Testis (tissue), 3 donors: ENCODE results near the gene CDK5R2. TPM values are rescaled to one million over a fixed set of nuclear protein-coding genes. Genes with fewer than 3 reads are reported as not detected.

Source experiments
- microRNA counts, 2 donors: library from miRNA; unstranded; fragments of <30 nt; microRNA quantifications; one replicate each; lab custom pipeline; 2016
- microRNA-seq, 2 donors: library from miRNA; unstranded; fragments of <30 nt; microRNA quantifications; one replicate each; pipeline ENCODE4, GENCODE V29; 2016; ENCODE audit warnings: borderline number of aligned reads in 2 of 2, borderline replicate concordance in 1 of 2
- polyA plus RNA-seq: library from polyadenylated mRNA; stranded (reverse); fragments of 350-450 nt; fragmentation: Illumina TruSeq; extraction: RNeasy Lipid Tissue Mini Kit (QIAGEN cat#74804); gene quantifications from one replicate; pipeline ENCODE4 v1.2.3, GENCODE V29; 2014; ENCODE audit warnings: low read depth, low replicate concordance; ENCODE audit not compliant: insufficient read depth
- small RNA-seq, 2 donors: library from RNA; depleted of rRNA; stranded (forward); fragments of <200 nt; gene quantifications; one replicate each; pipeline ENCODE3, GENCODE V24; 2016
- total RNA-seq, 2 donors: library from RNA; depleted of rRNA; stranded (reverse); fragments of >200 nt; gene quantifications; one replicate each; pipeline ENCODE4 v1.2.3, GENCODE V29; 2016

Gene CDK5R2
- total and polyA plus RNA-seq, 3 donors from 2014 or later, result 0.83 to 1.6 (median 1.2) TPM

MicroRNA genes within 50 kb of the gene (microRNA counts, 767-probe panel; counts per million panel counts)
- microRNA hsa-miR-375 (lab: Ali Mortazavi, UCI), result 0 to 152 counts per million in 2 donors

Small RNAs within 50 kb of the gene (microRNA-seq; reads per million reads assigned to microRNA genes)
- 323 to 946 reads per million in 2 donors for gene MIR375

Small RNAs within 50 kb of the gene (small RNA-seq; reads per million reads assigned to genes)
- gene MIR375, result 9.6 to 101 reads per million in 2 donors
- 0 reads per million in 2 donors for gene RNU6-642P

Other genes starting within 250 kb of the CDK5R2 start
- gene TTLL4, start 248.8 kb upstream of the CDK5R2 start, total RNA-seq, result 10 to 100 TPM; 86.0 to 96.9 TPM
- 141 TPM for gene TTLL4, start 248.8 kb upstream of the CDK5R2 start, polyA plus RNA-seq
- gene CYP27A1, start 177.5 kb upstream of the CDK5R2 start, total RNA-seq, result 10 to 100 TPM; 37.2 to 62.8 TPM
- 30.2 TPM for gene CYP27A1, start 177.5 kb upstream of the CDK5R2 start, polyA plus RNA-seq
- under 1 TPM; 0.25 to 0.39 TPM for gene PRKAG3, start 127.9 kb upstream of the CDK5R2 start, total RNA-seq
- 0.40 TPM for gene PRKAG3, start 127.9 kb upstream of the CDK5R2 start, polyA plus RNA-seq
- 10 to 100 TPM in 1 of 2 donors, 1 to 10 TPM in 1; 5.5 to 46.5 TPM for gene WNT6, start 99.9 kb upstream of the CDK5R2 start, total RNA-seq
- gene WNT6, start 99.9 kb upstream of the CDK5R2 start, polyA plus RNA-seq, result 2.7 TPM
- gene WNT10A, start 78.8 kb upstream of the CDK5R2 start, total RNA-seq, result 1 to 10 TPM; 1.5 to 2.5 TPM
- 2.1 TPM for gene WNT10A, start 78.8 kb upstream of the CDK5R2 start, polyA plus RNA-seq
- not detected for gene FEV, start 25.5 kb downstream of the CDK5R2 start, total RNA-seq
- not detected for gene FEV, start 25.5 kb downstream of the CDK5R2 start, polyA plus RNA-seq
- gene CRYBA2, start 33.8 kb downstream of the CDK5R2 start, total RNA-seq, result 1 to 10 TPM in 1 of 2 donors, under 1 TPM in 1; 0.56 to 2.9 TPM
- 2.7 TPM for gene CRYBA2, start 33.8 kb downstream of the CDK5R2 start, polyA plus RNA-seq
- 10 to 100 TPM; 15.5 to 23.7 TPM for gene CFAP65, start 81.8 kb downstream of the CDK5R2 start, total RNA-seq
- gene CFAP65, start 81.8 kb downstream of the CDK5R2 start, polyA plus RNA-seq, result 42.9 TPM
- gene IHH, start 101.3 kb downstream of the CDK5R2 start, total RNA-seq, result under 1 TPM; 0.19 to 0.39 TPM
- 1.1 TPM for gene IHH, start 101.3 kb downstream of the CDK5R2 start, polyA plus RNA-seq
- 10 to 100 TPM; 33.4 to 38.5 TPM for gene NHEJ1, start 201.1 kb downstream of the CDK5R2 start, total RNA-seq
- 67.0 TPM for gene NHEJ1, start 201.1 kb downstream of the CDK5R2 start, polyA plus RNA-seq
- gene SLC23A3, start 210.4 kb downstream of the CDK5R2 start, total RNA-seq, result under 1 TPM; 0.39 to 0.56 TPM
- gene SLC23A3, start 210.4 kb downstream of the CDK5R2 start, polyA plus RNA-seq, result 0.42 TPM
- 10 to 100 TPM; 38.3 to 60.5 TPM for gene CNPPD1, start 217.3 kb downstream of the CDK5R2 start, total RNA-seq
- gene CNPPD1, start 217.3 kb downstream of the CDK5R2 start, polyA plus RNA-seq, result 68.0 TPM
- 100 to 1,000 TPM; 135 to 138 TPM for gene RETREG2, start 218.6 kb downstream of the CDK5R2 start, total RNA-seq
- 441 TPM for gene RETREG2, start 218.6 kb downstream of the CDK5R2 start, polyA plus RNA-seq
- gene ZFAND2B, start 247.1 kb downstream of the CDK5R2 start, total RNA-seq, result 10 to 100 TPM; 34.3 to 41.3 TPM
- gene ZFAND2B, start 247.1 kb downstream of the CDK5R2 start, polyA plus RNA-seq, result 27.0 TPM